HG03469 (cell line): ENCODE results near the gene USP16.
"Not testable (repeated sequence)": the region's sequence is repeated elsewhere in the genome, so short reads cannot be mapped to it uniquely, and the experiment has no call there.

ENCODE experiments used
- ATAC-seq: cut with Tn5 transposase; IDR thresholded peaks from one replicate; pipeline ENCODE4 v1.9.1; 2021; ENCODE audit warnings: mild to moderate bottlenecking, moderate library complexity, moderate number of reproducible peaks; ENCODE audit not compliant: unreplicated experiment

The USP16 gene

DNA sequence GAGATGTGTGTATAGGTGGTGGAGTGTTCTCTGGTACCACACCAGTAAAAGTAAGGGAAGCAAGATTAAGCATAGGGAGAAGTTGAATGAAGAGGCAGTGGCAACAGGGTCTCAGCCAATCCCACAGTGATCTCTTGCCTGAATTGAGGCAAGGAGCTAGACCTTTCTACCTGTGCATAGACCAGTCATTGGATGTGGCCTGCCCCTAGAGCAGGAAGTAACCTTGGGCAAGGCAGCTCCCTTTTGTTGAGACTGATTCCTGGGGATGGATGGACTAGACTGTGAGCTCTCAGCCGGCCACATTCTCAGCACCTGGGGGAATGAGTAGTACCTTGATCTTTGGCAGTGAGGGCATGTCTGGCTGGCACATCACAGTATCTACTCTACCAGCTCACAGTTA is 6.4 kb downstream of the USP16 start:
- ATAC-seq: no peak

DNA sequence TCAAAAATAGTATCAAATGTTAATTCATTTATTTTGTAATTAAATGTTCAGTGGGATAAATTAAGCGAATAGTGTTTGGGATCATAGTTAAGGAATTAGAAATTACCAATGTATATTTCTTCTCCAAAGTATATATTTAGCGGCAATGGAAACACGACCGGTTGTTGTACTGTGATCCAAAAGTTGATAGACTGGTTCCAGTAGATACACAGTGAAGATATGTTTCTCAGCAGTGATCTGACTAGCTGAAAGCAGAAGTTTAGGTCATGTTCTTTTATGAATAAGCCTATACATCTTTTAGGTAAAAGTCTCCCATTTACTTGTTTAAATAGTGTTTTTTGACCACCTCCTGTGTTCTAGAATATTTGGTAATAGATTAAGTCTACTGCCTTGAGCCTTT is 8.8 kb downstream of the USP16 start:
- ATAC-seq: no peak

DNA sequence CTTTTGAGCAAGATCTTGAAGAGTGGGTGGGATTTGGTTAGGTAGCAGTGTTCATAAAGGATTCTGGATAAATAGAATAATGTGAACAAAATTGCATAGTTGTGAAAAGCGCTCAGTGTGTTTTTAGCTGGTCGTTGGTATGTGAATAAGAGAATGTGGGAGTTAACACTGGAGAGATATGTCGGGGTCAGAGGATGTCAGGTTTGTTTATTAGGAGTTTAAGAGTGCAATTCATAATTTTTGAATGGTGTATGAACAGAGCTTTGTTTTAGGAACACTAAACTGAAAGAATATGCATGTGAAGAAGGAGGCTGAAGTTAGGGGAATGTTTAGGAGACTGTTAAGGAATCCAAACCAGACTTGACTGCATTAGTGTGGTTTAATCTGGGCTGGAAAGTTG is 9.4 kb downstream of the USP16 start:
- ATAC-seq: no peak

DNA sequence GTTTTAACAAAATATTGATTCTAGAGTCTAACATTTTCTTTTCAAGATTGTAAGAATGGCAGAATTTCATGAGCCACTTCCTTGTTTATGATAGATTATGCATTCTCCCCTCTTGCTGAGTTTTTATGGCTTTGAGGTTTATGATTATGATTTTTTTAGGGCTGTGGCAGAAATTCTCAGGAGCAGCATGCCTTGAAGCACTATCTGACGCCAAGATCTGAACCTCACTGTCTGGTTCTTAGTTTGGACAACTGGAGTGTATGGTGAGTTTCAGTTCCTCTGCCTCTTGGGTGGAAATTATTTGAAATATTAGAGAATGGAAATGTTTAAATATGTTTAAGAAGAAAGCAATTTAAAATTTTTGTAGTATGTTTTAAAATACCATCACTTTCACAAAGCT is 10.2 kb downstream of the USP16 start:
- no peak for ATAC-seq

DNA sequence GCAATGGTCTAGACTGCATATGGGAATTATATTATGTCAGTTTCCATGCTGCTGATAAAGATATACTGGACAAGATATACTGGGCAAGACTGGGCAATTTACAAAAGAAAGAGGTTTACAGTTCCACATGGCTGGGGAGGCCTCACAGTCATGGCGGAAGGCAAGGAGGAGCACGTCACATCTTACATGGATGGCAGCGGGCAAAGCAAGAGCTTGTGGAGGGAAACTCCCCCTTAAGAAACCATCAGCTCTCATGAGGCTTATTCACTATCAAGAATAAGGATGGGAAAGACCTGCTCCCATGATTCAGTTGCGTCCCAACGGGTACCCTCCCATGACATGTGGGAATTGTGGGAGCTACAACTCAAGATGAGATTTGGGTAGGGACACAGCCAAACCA is 27.8 kb downstream of the USP16 start:
- ATAC-seq: no peak

DNA sequence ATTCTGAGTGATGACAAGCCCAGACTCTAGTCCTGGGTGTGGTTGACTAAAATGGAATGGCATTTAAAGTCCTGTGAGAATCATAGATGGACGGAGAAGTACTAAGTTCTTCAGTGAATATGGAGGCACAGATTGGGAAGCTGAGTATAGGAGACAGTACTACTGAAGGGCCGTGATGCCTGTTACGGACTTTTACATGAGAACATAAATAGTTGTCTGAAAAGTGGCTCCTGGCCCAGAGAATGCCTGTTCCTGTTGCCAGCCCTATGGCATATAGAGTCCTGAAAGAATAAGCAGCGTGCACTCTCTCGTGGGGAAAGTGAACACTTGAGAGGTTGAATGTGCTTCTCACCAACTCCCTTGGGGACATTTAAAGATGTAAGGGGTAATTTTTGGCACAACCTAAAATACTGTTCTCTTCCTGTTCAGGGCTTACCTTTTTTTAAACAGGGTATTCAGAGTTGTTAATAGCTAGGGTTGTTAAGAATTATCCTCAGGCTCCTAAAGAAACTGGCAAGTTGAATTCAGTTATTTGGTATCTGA is 28.6 kb downstream of the USP16 start:
- ATAC-seq: no peak

DNA sequence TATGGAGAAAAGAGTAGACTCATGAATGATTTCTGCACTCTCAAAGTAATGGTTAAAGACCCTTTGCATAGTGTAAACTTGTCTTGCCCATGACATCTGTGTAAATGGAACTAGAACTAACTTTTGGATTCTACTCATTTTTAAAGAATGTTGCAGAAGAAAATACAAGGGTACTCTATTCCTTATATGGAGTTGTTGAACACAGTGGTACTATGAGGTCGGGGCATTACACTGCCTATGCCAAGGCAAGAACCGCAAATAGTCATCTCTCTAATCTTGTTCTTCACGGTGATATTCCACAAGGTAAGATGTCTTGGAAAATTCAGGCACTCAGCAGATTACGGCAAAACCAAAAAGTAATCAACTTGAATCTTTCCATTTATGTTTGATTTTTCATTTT is 29.2 kb downstream of the USP16 start:
- no peak for ATAC-seq

DNA sequence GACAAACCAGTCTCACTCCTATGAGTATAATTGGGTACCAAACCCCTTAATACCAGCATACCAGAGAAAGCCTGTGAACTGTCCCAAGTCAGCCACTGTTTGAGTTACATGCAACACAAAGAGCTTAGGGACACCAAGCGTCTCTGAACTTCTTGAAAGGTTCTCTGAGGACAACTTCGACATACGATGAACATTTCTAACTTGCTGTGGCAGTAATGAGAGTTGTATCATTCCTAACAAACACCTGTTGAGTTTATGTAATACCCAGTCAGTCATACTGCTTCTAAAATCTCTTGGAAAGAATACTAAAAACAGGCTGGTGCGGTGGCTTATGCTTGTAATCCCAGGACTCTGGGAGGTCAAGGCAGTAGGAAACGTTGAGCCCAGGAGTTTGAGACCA is 30.6 kb downstream of the USP16 start:
- ATAC-seq: no peak

DNA sequence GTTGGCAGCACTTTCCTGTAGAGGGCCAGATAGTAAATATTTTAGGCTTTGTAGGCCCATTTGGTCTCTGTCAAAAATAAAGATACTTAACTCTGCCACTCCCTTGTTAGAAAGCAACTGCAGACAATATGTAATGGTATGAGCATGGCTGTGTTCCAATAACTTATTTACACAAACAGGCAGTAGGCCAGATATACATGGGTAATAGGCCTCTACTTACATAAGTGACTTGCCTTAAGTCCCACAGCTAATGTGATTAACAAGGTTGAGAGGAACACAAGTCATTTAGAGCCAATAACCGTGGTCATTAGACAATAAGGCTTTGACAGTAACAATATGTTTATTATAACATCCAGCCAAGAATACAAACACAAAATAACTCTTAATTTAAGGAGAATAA is 31.5 kb downstream of the USP16 start:
- ATAC-seq: no peak

DNA sequence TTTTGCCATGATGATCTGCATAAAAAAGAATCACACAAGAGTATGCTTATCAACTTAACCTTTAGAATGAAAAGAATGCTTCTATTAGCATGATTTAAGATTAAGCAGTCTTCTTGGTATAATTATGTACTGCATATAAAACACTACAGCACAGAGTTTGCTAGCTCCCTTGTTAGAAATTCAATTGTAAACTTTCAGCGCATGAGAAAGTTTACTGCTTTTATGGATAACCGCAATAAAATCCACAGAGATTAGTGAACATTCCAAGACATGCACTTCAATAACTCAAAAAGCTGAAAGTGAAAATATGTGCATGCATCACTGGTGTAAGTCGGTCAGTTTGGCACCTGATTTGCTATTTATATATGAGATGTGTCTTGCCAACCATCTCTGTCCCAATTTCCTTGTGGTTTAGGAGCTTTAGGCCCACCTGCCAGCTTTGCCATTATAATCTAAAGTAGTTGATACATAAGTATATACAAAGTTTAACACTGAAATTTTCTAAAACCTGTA is 32.1 kb downstream of the USP16 start:
- ATAC-seq: no peak

DNA sequence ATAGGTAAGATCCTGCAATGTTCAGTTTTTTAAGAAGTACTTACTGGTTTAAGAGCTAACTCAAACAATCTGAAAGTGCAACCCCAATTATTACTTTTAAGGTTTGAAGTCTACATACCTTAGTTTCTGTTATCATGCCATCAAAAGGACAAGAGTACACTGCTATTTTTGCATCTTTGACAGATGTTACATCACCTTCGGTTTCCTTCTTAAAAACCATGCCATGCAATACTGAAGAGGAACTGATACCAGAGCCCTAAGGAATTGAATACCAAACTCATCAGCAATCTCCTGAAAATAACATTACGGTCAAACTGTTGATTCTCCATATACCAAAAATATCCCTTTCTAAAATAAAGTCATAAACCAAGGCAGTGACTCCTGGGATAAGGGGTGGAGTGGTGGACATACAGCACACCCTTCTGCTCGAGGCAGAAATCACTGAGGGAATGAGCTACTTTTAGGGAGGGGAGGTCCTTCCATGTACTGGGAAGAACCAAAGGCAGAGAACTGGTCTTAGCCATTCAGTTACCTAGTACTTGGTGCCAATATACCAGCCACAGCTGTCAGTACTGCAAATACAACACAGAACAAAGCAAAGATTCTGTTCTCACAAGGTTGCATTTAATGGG is 40.5 kb downstream of the USP16 start:
- peak; percentile 96 for ATAC-seq

DNA sequence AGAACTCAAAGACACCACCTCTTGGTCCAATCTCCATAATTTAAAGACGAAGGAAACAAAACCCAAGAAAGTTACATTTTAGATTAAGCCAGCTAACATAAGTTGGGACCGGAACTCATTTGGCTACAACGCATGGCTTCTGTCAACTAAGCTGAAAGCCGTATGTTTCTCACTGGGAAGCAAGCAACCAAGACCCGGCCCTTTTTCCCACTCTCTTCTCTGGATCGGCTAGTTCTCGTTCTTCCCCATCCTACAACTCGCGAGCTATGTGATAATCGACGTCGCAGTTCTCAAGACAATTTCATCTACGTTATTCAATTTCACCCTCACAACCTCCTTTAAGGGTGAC is 48.4 kb downstream of the USP16 start:
- ATAC-seq: no peak

DNA sequence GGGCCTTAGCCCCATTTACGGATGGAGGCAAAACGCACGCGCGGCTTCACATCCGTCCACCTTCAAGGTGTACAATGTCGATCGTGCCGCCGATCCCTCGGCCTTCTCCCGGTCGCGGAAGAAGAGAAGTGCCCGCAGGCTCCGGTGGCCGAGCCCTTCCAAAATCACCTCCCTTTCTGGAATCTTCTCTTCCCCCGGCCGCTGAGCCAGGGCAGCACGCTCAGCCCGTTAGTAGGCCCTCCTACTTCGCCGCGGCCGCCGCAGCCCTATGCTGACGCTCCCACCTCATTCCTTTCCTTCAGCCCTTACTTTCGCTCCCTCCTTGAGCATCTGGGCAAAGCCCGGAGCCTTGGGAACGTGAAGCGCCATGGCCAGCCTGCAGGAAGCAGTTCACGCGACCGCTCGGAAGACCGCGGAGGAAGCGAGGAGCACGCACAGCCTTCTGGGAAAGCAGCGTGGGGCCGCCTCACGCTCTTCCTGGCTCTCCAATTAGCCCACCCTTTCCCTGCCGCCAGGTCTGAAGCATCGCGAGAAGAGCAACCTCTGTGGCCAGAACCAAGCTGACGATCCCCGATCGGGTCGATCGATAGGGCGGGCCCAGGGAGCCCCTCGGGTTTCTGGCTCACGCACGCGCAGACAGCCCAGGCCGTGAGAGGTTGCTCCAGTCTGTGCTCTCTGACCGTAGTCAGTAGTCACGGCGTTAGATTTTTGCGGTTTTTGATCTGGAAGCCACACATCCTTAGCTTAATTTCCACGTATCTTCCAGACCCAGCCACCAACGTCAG is 48.9 kb downstream of the USP16 start, which contains the start of gene CCT8:
Gene CCT8 (minus strand): TSS at position 427 of the 785 bp plus-strand sequence. CDS start 58 bp downstream, at position 369.
- ATAC-seq: peak; percentile 82

DNA sequence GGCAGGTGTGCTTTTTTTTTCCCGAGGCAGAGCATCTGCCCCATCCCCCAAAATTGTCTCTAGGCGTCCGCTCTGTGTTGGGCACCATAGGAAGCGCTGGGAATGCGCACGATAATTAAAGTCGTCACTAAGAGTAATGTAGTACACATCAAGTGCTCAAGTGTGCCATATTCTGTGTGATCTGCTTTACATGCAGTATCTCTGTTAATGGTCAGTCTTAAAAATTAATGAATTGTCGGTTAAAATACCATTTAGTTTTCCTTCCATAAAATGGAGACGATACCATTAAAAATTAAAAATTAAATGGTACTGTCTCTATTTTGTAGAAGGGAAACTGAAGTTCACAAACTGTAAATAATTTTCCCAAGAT is 49.5 kb downstream of the USP16 start:
- peak; percentile 2 for ATAC-seq

DNA sequence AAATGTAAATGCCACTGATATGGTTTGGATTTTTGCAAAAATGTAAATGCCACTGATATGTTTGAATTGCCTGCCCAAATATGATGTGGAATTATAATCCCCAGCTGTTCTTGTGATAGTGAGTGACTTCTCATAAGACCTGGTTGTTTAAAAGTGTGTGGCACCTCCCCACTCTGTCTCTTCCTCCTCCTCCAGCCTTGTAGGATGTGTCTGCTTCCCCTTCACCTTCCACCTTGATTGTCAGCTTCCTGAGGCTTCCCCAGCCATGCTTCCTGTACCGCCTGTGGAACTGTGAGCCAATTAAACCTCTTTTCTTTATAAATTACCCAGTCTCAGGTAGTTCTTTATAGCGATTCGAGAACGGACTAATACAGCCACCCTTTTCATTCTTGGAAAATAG is 50.3 kb downstream of the USP16 start:
- ATAC-seq: no peak

DNA sequence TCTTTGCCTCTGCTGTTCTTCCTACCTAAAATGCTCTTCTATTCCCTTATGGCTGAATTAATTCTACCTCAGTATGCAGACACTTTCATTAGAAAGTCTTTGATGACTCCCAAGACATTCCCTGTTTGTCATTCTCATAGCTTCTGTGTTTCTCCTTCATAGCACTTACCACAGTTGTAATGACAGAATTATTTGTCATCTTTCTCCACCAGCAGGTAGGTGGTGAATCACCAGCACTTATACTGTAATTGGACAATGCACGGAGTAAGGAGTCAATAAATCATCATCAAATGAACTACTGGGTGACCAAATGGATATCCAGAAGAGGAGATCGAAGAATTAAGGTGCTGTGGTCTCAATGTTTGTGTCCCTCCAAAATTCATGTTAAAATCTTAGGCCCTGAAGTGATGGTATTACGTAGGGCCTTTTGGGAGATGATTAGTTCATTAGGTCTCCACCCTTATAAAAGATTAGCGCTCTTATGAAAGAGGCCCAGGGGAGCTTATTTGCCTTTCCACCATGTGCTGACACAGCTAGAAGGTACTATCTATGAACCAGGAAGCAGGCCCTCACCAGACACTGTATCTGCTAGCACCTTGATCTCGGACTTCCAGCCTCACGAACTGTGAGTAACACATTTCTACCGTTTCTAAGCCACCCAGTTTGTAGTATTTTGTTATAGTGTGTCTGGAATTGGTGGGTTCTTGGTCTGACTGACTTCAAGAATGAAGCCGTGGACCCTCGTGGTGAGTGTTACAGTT is 51.4 kb downstream of the USP16 start:
- ATAC-seq: no peak

DNA sequence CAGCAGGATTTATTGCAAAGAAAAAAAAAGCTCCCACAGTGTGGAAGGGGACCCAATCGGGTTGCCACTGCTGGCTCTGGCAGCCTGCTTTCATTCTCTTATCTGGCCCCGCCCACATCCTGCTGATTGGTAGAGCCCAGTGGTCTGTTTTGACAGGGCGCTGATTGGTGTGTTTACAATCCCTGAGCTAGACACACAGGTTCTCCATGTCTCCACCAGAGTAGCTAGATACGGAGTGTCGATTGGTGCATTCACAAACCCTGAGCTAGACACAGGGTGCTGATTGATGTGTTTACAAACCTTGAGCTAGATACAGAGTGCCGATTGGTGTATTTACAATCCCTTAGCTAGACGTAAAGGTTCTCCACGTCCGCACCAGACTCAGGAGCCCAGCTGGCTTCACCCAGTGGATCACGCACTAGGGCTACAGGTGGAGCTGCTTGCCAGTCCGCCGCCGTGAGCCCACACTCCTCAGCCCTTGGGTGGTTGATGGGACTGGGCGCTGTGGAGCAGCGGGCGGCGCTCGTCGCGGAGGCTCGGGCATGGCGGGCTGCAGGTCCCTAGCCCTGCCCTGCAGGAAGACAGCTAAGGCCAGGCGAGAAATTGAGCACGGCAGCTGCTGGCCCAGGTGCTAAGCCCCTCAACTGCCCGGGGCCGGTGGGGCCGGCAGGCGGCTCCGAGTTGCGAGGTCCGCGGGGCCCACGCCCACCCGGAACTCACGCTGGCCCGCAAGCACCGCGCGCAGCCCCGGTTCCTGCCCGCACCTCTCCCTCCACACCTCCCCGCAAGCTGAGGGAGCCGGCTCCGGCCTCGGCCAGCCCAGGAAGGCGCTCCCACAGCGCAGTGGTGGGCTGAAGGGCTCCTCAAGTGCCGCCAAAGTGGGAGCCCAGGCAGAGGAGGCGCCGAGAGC is 52.5 kb downstream of the USP16 start:
- ATAC-seq: not testable (repeated sequence)

DNA sequence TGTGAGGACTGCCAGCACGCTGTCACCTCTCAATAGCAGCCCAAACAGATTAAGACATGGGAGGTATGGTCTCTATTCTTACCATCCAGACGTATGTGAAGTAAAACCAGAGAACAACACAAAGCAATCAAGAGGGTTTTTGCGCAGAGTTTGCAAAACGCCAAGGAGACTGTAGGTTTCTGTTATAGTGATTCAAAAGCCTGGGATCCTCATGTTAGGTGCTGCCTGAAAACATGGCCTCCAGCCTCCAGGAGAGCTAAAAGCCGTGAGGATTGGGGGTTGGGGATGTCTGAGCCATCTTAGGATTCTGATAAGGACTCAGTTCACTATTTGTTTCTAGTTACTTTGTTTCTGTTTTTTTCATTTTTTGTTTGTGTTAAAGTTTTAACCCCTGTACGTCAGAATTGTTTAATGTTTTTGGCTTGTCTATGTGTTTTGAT is 53.2 kb downstream of the USP16 start:
- no peak for ATAC-seq

DNA sequence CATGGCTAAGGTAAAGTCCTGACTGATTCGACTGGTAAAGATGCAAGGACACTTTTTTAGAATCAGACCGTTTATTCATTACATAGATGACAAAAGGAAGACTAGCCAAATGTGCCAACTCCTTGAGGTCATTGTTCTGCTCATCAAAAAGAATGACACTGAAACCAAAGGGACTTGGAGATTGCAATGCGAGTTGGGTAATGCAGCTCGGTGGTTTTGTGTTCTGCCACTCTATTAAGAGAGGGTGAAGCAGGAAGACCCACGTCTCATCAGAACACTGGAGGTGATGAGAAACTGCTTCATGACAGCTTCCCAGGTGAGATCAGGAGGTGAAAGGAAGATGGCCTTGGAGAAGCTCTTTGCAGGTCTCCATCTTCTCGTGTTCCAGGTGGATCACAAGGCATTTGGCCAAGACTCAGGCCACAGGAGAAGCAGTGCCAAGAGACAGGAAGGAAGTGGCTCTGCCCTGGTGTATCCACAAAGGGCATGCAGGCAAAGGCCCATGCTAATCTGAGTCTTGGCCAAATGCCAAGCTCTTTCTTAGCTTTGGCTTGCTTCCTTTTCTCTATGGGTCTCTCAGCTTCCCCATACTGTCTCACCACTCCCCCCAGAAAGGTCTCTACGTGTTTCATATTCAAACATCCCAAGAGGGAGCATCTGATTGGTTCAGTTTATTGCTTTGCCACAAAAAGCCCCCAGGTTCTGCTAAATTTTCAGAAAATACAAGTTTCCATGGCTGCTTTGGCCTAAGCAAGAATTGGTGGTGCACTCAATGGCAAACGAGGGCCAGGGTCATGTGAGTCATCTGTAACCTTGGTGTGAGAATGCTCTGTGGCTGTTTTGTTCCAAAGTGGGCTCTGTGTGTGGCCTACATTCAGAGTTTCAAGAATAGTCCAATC is 54.6 kb downstream of the USP16 start:
- peak; percentile 37 for ATAC-seq
